NB4 (cell line): ENCODE results near the gene CCM2L.

Experiments used
- DNase-seq: peaks from one replicate; pipeline ENCODE4 v3.0.0; 2010; ENCODE audit warnings: low read depth
- H3K4me3 ChIP-seq: one replicate; pipeline ENCODE4 v1.5.1; 2011; ENCODE audit warnings: mild to moderate bottlenecking, low read depth, low read length, moderate library complexity
- CTCF ChIP-seq: IDR thresholded peaks from one replicate; pipeline ENCODE4 v1.5.1; 2012; ENCODE audit warnings: low read depth, low read length
- MAX ChIP-seq: IDR thresholded peaks from 2 replicates; pipeline ENCODE4 v1.6.1; 2011; ENCODE audit warnings: low read depth, low read length
- MYC ChIP-seq: IDR thresholded peaks from 2 replicates; pipeline ENCODE4 v1.6.1; 2011; ENCODE audit warnings: low read depth, low read length
- POLR2A ChIP-seq: IDR thresholded peaks from 2 replicates; pipeline ENCODE4 v1.6.1; 2011; ENCODE audit warnings: mild to moderate bottlenecking; ENCODE audit not compliant: insufficient read length; ENCODE audit errors: extremely low read depth

The CCM2L gene

DNA sequence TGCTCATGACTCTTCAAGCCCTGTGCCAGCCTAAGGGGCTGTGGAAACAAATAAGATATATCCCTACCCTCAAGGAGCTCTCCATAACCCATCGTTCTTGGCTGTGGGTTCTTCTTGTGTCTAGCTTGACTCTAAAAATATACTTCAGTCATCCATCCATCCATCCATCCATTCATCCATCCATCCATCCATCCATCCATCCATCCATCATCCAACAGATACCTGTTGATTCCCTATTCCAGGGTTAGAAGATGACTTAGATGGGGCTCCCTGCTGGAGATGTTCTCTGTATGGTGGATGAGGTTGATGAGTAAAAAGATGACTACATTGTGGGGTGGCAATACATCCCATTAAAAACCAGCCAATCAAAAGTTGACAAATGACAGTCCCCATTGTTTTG, 65.3 kb downstream of the CCM2L start:
- no peak for DNase-seq
- TF ChIP-seq POLR2A, result no peak
- no peak for TF ChIP-seq CTCF
- no peak for TF ChIP-seq MYC
- TF ChIP-seq MAX, result no peak
- no peak overlapping the region for H3K4me3 ChIP-seq

DNA sequence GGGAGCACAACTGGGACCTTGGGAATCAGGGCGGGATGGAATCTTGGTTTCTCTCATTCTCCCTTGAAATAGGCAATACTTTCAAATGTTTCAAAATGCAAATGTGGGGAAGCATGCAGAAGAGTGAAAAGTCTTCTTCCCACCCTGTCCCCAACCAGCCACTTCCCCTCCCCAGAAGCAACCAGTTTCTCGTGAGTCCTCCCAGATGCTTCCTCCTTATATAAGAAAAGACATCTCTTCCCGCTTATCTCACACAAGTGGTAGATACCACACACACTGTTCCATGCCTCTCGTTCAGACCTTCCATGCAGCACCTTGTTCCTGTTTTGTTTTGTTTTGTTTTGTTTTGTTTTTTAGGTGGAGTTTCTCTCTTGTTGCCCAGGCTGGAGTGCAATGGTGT, 67.0 kb downstream of the CCM2L start:
- TF ChIP-seq POLR2A, result no peak
- TF ChIP-seq MYC, result no peak
- no peak for TF ChIP-seq CTCF
- TF ChIP-seq MAX, result no peak
- H3K4me3 ChIP-seq, result no peak overlapping the region
- DNase-seq, result peak; percentile 22

GRCh38 chr20:32078322-32078721, 68.1 kb downstream of the CCM2L start:
- TF ChIP-seq MYC (no peak), MAX (no peak), CTCF (no peak), POLR2A (no peak)
- H3K4me3 ChIP-seq, result no peak overlapping the region
- no peak for DNase-seq

DNA sequence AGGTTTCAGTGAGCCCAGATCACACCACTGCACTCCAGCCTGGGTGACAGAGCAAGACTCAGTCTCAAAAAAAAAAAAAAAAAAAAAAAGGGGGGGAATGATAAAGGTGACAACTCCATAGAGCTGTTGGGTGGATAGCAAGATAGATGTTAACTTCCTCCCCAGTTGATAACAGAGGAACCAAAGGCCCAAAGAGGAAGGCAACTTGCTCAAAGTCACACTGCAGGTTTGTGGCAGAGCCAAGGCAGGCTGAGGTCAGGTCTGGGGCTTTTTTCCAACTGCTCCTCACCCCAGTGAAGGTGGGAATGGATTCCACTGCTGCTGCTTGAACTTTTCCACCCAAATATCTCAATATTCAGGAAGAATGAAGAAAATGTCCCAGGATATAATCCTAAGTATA, 68.6 kb downstream of the CCM2L start:
- H3K4me3 ChIP-seq, result no peak overlapping the region
- DNase-seq, result peak; percentile 65
- TF ChIP-seq CTCF, result no peak
- TF ChIP-seq POLR2A, result no peak
- TF ChIP-seq MYC, result no peak
- TF ChIP-seq MAX, result no peak

DNA sequence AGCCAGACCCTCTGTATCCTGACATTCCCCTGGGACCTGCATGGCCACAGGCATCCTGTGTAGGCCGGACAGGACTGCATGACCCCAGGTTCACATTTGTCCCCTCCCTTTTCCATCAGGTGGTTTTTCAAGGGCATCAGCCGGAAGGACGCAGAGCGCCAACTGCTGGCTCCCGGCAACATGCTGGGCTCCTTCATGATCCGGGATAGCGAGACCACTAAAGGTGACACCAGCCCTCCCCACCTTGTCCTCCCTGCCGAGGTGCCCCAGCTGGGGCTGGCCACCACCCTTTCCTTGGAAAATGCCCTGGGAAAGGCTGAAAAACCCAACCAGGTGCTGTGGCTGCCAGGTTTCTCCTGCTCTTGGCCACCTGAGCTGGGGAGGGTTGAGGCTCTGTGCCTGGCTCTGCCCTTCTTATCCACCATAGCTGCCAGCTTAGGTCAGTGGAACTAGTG, 69.4 kb downstream of the CCM2L start:
- no peak for DNase-seq
- TF ChIP-seq CTCF (peak; percentile 6), POLR2A (no peak), MYC (no peak), MAX (no peak)
- H3K4me3 ChIP-seq, result no peak overlapping the region

DNA sequence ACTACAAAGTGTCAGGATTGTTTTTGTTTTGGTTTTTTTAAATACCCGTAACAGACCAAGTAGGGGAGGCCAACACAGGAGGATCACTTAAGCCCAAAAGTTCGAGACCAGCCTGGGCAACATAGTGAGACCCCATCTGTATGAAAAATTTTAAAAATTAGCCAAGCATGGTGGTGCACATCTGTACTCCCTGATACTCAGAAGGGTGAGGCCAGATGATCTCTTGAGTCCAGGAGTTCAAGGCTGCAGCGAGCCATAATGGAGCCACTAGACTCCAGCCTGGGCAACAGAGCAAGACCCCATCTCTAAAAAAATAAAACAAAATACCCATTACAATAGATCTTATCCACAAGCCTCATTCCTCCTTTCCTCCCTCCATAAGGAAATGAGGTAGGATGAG, 70.5 kb downstream of the CCM2L start:
- DNase-seq, result no peak
- TF ChIP-seq MYC (no peak), POLR2A (no peak), CTCF (no peak), MAX (no peak)

More for the DNA sequence above, 70.5 kb downstream of the CCM2L start:
- H3K4me3 ChIP-seq, result no peak overlapping the region
